B cell (primary cell): Measurements from ENCODE around the gene SLC25A43. TPM values are rescaled to one million over a fixed set of nuclear protein-coding genes. Genes with fewer than 3 reads are reported as not detected.

Experiments used
- ATAC-seq: fragments of 200-7000 bp; cut with Tn5 transposase; one replicate; pipeline ENCODE4 v1.10.0; 2021; ENCODE audit warnings: low read depth, mild to moderate bottlenecking, moderate number of reproducible peaks, moderate library complexity
- CTCF ChIA-PET: fragments of 350-600 bp; sonication (Branson Sonifier 250); formaldehyde crosslinking; loops from one replicate; lab custom pipeline; 2021; ENCODE audit warnings: antibody characterized with exemption, inconsistent platforms; lab: Charles Lee
- POLR2A ChIA-PET: fragments of 350-600 bp; sonication (Branson Sonifier 250); formaldehyde crosslinking; loops from one replicate; lab custom pipeline; 2021; ENCODE audit warnings: antibody characterized with exemption; lab: Charles Lee
- DNase-seq: peaks from one replicate; pipeline ENCODE4 v3.0.0; 2013
- H2AFZ ChIP-seq: 2 replicates; pipeline ENCODE4 v1.6.1; 2012; ENCODE audit warnings: mild to moderate bottlenecking, low read depth, low read length; ENCODE audit not compliant: insufficient read depth, poor library complexity, severe bottlenecking
- H3K27ac ChIP-seq, 2 donors: 1 replicate in 1 of 2; 2 replicates in 1 of 2; pipeline ENCODE4 v1.5.1; 2012 to 2013; ENCODE audit warnings: low read length in 2 of 2, mild to moderate bottlenecking in 2 of 2, moderate library complexity in 1 of 2
- H3K27me3 ChIP-seq, 4 experiments: fragments of 200-600 bp in 1 of 4; sonication (generic) in 1 of 4; replicated peaks in 1 of 4; 1 replicate in 2 of 4; 2 replicates in 2 of 4; pipeline versions ENCODE4 v1.6.1 to v1.7.0; 2013 to 2016; ENCODE audit warnings: low read length in 3 of 4, mild to moderate bottlenecking in 2 of 4, mixed read lengths in 1 of 4, moderate library complexity in 1 of 4; ENCODE audit not compliant: insufficient read depth in 4 of 4, control insufficient read depth in 3 of 4; ENCODE audit errors: control extremely low read depth in 1 of 4
- H3K36me3 ChIP-seq, 2 experiments: replicated peaks in 1 of 2; 1 replicate in 1 of 2; 2 replicates in 1 of 2; pipeline versions ENCODE4 v1.6.1 to v1.7.1; 2013; ENCODE audit warnings: low read length in 1 of 2; ENCODE audit not compliant: insufficient read depth in 2 of 2, control insufficient read depth in 1 of 2; ENCODE audit errors: control extremely low read depth in 1 of 2, extremely low read depth in 1 of 2
- H3K4me1 ChIP-seq, 2 donors: fragments of 200-600 bp in 1 of 2; sonication (generic) in 1 of 2; 1 replicate in 1 of 2; 2 replicates in 1 of 2; pipeline versions ENCODE4 v1.5.1 to v1.6.1; 2013 to 2017; ENCODE audit warnings: low read length in 2 of 2; ENCODE audit not compliant: control insufficient read depth in 2 of 2, insufficient read depth in 2 of 2
- H3K4me2 ChIP-seq: replicated peaks from 2 replicates; pipeline ENCODE3; 2012; ENCODE audit warnings: mild to moderate bottlenecking, low read depth, low read length; ENCODE audit not compliant: poor library complexity, severe bottlenecking
- H3K4me3 ChIP-seq, 5 experiments: fragments of 200-600 bp in 1 of 5; sonication (generic) in 1 of 5; 1 replicate in 3 of 5; 2 replicates in 2 of 5; pipeline versions ENCODE4 v1.5.1 to v1.7.0; 2011 to 2016; ENCODE audit warnings: low read length in 4 of 5, mild to moderate bottlenecking in 4 of 5, low read depth in 2 of 5, control low read depth in 1 of 5, moderate library complexity in 1 of 5; ENCODE audit not compliant: insufficient read depth in 1 of 5; ENCODE audit errors: control extremely low read depth in 1 of 5, extremely low read depth in 1 of 5
- H3K79me2 ChIP-seq: fragments of 200-600 bp; sonication (generic); one replicate; pipeline ENCODE4 v1.6.0; 2016; ENCODE audit warnings: low read length; ENCODE audit not compliant: control insufficient read depth, insufficient read depth
- H3K9ac ChIP-seq: fragments of 200-600 bp; sonication (generic); 2 replicates; pipeline ENCODE4 v1.6.1; 2017; ENCODE audit warnings: mild to moderate bottlenecking, low read length, moderate library complexity
- H3K9me3 ChIP-seq, 3 donors: one replicate each; pipeline versions ENCODE4 v1.6.1 to v1.7.1; 2013; ENCODE audit warnings: low read length in 2 of 3; ENCODE audit not compliant: control insufficient read depth in 2 of 3, insufficient read depth in 1 of 3; ENCODE audit errors: control extremely low read depth in 1 of 3
- H4K20me1 ChIP-seq: 2 replicates; pipeline ENCODE4 v1.6.0; 2012; ENCODE audit warnings: mild to moderate bottlenecking, low read length; ENCODE audit not compliant: insufficient read depth, control insufficient read depth, poor library complexity, severe bottlenecking
- H3K27ac Mint-ChIP-seq: one replicate; pipeline ENCODE4 v1.8.0; 2021; ENCODE audit warnings: mixed read lengths
- H3K27me3 Mint-ChIP-seq: one replicate; pipeline ENCODE4 v1.8.0; 2021; ENCODE audit warnings: mixed read lengths
- H3K4me1 Mint-ChIP-seq: one replicate; pipeline ENCODE4 v1.8.0; 2021; ENCODE audit warnings: mixed read lengths
- H3K4me3 Mint-ChIP-seq: one replicate; pipeline ENCODE4 v1.8.0; 2021; ENCODE audit warnings: mixed read lengths
- H3K9me3 Mint-ChIP-seq: one replicate; pipeline ENCODE4 v1.8.0; 2022; ENCODE audit warnings: mixed read lengths; ENCODE audit not compliant: insufficient read depth
- CTCF ChIP-seq: fragments of 200-600 bp; IDR thresholded peaks from one replicate; pipeline ENCODE4 v1.8.0; 2022; ENCODE audit warnings: antibody characterized with exemption, mild to moderate bottlenecking
- EZH2 ChIP-seq: IDR thresholded peaks from 2 replicates; pipeline ENCODE4 v1.6.1; 2012; ENCODE audit warnings: borderline replicate concordance, low read depth, mild to moderate bottlenecking, moderate library complexity, low read length; ENCODE audit not compliant: insufficient read depth, poor library complexity, severe bottlenecking
- WGBS: methylation state at CpG from one replicate; pipeline ENCODE4 v1.1.5; 2013; ENCODE audit warnings: missing lambda C conversion rate; ENCODE audit not compliant: insufficient coverage; 5-methylcytosine and 5-hydroxymethylcytosine counted together
- intact Hi-C: fragments of 100-400 bp; cut with micrococcal nuclease; formaldehyde crosslinking; loops from one replicate; pipeline ENCODE4 v1.10.0; 2022
- polyA plus RNA-seq: library from polyadenylated mRNA; depleted of rRNA; stranded (reverse); fragments of >200 nt; gene quantifications from 2 replicates; pipeline ENCODE4 v1.2.3, GENCODE V29; 2012
- total RNA-seq, 2 donors: library from RNA; stranded (reverse); fragments of 120-200 nt in 1 of 2; gene quantifications; 1 replicate in 1 of 2; 2 replicates in 1 of 2; pipeline versions ENCODE4 v1.2.3 to v1.2.4, GENCODE V29; 2013 to 2022

Gene SLC25A43
- total and polyA plus RNA-seq, 2 donors (not counting 1 experiment from before 2014, with no cell fraction given): 9.1 to 11.2 TPM

GRCh38 chrX:119398587-119398973 is 556 bp upstream of the SLC25A43 start:
- no peak for TF ChIP-seq CTCF
- TF ChIP-seq EZH2: no peak
- H3K79me2 ChIP-seq: peaks cover 6% of the 10 kb centered on the region
- intact Hi-C loops: loop anchor here (2.0 kb wide), 1 partner anchor 70 kb away; the partner anchor contains the start of gene SLC25A5
- H3K4me1 ChIP-seq: peaks cover 8 to 14% of the 10 kb centered on the region in 2 donors
- peak overlapping the region; percentile 75 for H3K4me2 ChIP-seq
- H3K4me1 Mint-ChIP-seq: peaks cover 31% of the 10 kb centered on the region
- ATAC-seq (no peak), DNase-seq (no peak)
- H2AFZ ChIP-seq: peak overlapping the region; percentile 81
- H3K27me3 Mint-ChIP-seq: no peaks in the 10 kb centered on the region
- peak overlapping the region in 4 of 5 experiments; percentile 43 to 69 (median 62) for H3K4me3 ChIP-seq
- ChIA-PET POLR2A (no interaction called here), CTCF (no interaction called here)
- H3K9me3 ChIP-seq: no peaks in the 10 kb centered on the region
- peak overlapping the region; percentile 95 for H3K27ac Mint-ChIP-seq
- WGBS: no CpG with 5 or more reads among the region's 3 CpGs
- no peaks in the 10 kb centered on the region for H3K27me3 ChIP-seq
- no peaks in the 10 kb centered on the region for H4K20me1 ChIP-seq
- peak overlapping the region; percentile 92 for H3K4me3 Mint-ChIP-seq
- peak overlapping the region; percentile 76 for H3K9ac ChIP-seq
- peak overlapping the region; percentile 62 to 87 for H3K27ac ChIP-seq
- no peaks in the 10 kb centered on the region for H3K9me3 Mint-ChIP-seq
- no peaks in the 10 kb centered on the region for H3K36me3 ChIP-seq

GRCh38 chrX:119399772-119400101 is 601 bp downstream of the SLC25A43 start:
- no peaks in the 10 kb centered on the region for H3K36me3 ChIP-seq
- POLR2A ChIA-PET: no interaction called here
- no peaks in the 10 kb centered on the region for H3K27me3 Mint-ChIP-seq
- TF ChIP-seq EZH2 (no peak), CTCF (no peak)
- peaks cover 31% of the 10 kb centered on the region for H3K4me1 Mint-ChIP-seq
- peak overlapping the region; percentile 75 for H3K4me2 ChIP-seq
- H3K9me3 Mint-ChIP-seq: no peaks in the 10 kb centered on the region
- intact Hi-C loops: loop anchor here (2.0 kb wide), 1 partner anchor 69 kb away; the partner anchor contains the start of gene SLC25A5
- H3K27me3 ChIP-seq: no peaks in the 10 kb centered on the region
- H3K9me3 ChIP-seq: no peaks in the 10 kb centered on the region
- peaks cover 6% of the 10 kb centered on the region for H3K79me2 ChIP-seq
- peak overlapping the region in 4 of 5 experiments; percentile 43 to 69 (median 62) for H3K4me3 ChIP-seq
- H4K20me1 ChIP-seq: no peaks in the 10 kb centered on the region
- peak overlapping the region; percentile 24 to 87 for H3K27ac ChIP-seq
- peak overlapping the region; percentile 76 for H3K9ac ChIP-seq
- H3K4me1 ChIP-seq: peaks cover 8 to 14% of the 10 kb centered on the region in 2 donors
- CTCF ChIA-PET: no interaction called here
- H3K4me3 Mint-ChIP-seq: peak overlapping the region; percentile 83
- DNase-seq (no peak), ATAC-seq (no peak)
- WGBS: 0% methylated on average over 7 of the region's 12 CpGs
- peak overlapping the region; percentile 81 for H2AFZ ChIP-seq
- peak overlapping the region; percentile 73 for H3K27ac Mint-ChIP-seq
